GM12872 (cell line): ENCODE results near the gene SEPTIN8.

Source experiments
- CTCF ChIP-seq: IDR thresholded peaks from 3 replicates; pipeline ENCODE4 v1.5.1; 2011; ENCODE audit warnings: low read depth, mild to moderate bottlenecking, low read length, moderate library complexity; ENCODE audit not compliant: insufficient read depth

SEPTIN8 gene

GRCh38 chr5:132752581-132753125 is 24.4 kb downstream of the SEPTIN8 start:
- no peak for TF ChIP-seq CTCF

- TF ChIP-seq CTCF = no peak
These were observed 25.0 kb downstream of the SEPTIN8 start for GRCh38 chr5:132751971-132752580.

- TF ChIP-seq CTCF = no peak
These were observed 25.6 kb downstream of the SEPTIN8 start for GRCh38 chr5:132751444-132751843.

GRCh38 chr5:132750471-132751230 is 26.4 kb downstream of the SEPTIN8 start:
- TF ChIP-seq CTCF = no peak

GRCh38 chr5:132749506-132749905 is 27.5 kb downstream of the SEPTIN8 start:
- TF ChIP-seq CTCF = no peak

GRCh38 chr5:132748522-132749000 is 28.5 kb downstream of the SEPTIN8 start:
- no peak for TF ChIP-seq CTCF

GRCh38 chr5:132747616-132748440 is 29.2 kb downstream of the SEPTIN8 start:
- TF ChIP-seq CTCF = no peak
